ENCODE data around the gene SNRPB.

SNRPB gene

DNA sequence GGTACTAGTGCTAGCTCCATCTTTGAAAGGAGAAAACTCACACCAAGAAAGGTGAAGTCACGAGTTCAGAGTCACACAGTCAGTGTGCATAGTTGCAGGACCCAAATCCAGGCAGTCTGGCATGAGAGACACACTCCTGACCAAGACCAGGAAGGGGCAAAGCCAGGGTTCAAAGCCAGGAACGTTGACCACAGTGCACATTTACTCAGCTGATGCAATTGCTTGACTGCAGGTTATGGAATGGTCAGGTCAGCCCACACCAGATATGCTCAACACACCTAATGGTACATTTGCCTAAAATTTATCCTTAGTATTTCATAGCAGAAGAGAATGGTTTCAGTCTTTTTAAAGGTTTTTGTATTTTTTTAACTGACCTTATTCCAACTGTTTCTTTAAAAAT is 52.2 kb downstream of the SNRPB start:
- no peak for DNase-seq

DNA sequence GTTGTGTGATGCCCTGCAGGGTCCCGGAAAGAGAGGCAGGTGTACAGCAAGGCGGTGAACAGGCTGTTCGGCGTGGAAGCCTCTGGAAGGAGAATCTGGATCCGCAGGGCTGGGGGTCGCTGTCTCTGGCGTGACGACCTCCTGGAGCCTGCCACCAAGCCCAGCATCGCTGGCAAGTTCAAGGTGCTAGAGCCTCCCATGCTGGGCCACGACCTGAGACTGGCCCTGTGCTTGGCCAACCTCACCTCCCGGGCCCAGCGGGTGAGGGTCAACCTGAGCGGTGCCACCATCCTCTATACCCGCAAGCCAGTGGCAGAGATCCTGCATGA is 53.4 kb downstream of the SNRPB start:
- DNase-seq, result no peak

DNA sequence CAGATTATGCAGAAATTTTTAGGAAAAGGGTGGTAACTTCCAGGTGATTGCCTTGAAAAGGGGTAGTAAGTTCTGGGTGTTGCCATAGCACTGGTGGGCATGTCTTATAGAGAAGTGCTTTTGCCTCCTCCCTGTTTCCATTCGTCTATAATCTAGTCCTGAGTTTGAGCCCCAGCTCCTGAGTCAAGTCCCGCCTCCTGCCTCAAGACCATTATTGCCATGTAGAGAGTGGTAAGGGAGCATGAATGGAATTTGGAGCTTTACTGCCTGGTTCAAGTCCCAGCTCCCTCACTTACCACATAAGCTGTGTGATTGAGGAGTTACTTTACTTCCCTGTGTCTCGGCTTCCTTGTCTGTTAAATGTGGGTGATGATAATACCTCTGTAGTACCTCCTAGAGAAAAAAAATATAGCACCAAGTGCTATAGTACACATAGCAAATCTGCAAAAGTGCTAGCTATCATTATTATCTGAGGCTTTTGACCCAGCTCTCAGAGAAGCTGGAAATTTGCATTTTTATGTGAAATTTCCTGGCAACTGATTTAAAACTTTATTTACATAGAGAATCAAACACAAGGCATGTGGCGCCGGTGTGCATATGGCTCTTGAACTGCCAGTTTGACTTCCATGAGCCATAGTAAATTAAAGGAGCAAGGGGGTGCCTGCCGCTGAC is 53.9 kb downstream of the SNRPB start:
- DNase-seq, result no peak
